Stimulated activated memory B cell treated with anti-CD40 and anti-IgM and Interleukin-4, amounts not matched to agents 10 μg/mL and 1 μg/mL and 100 μg/mL, for 72 hours (primary cell): Measurements from ENCODE around the gene SMAD5.

ENCODE experiments used
- ATAC-seq: fragments of 150-1000 bp; cut with Tn5 transposase; 2 replicates; pipeline ENCODE4 v1.10.0; 2021
- H3K27ac Mint-ChIP-seq: one replicate; pipeline ENCODE4 v1.8.0; 2022; ENCODE audit warnings: mild to moderate bottlenecking, mixed read lengths
- H3K27me3 Mint-ChIP-seq: one replicate; pipeline ENCODE4 v1.8.0; 2022; ENCODE audit warnings: mixed read lengths
- H3K36me3 Mint-ChIP-seq: one replicate; pipeline ENCODE4 v1.8.0; 2022; ENCODE audit warnings: mixed read lengths
- H3K4me1 Mint-ChIP-seq: one replicate; pipeline ENCODE4 v1.8.0; 2022; ENCODE audit warnings: mixed read lengths
- H3K4me3 Mint-ChIP-seq: one replicate; pipeline ENCODE4 v1.8.0; 2022; ENCODE audit warnings: mild to moderate bottlenecking, moderate library complexity, mixed read lengths
- H3K9me3 Mint-ChIP-seq: one replicate; pipeline ENCODE4 v1.8.0; 2022; ENCODE audit warnings: mixed read lengths

The SMAD5 gene

DNA sequence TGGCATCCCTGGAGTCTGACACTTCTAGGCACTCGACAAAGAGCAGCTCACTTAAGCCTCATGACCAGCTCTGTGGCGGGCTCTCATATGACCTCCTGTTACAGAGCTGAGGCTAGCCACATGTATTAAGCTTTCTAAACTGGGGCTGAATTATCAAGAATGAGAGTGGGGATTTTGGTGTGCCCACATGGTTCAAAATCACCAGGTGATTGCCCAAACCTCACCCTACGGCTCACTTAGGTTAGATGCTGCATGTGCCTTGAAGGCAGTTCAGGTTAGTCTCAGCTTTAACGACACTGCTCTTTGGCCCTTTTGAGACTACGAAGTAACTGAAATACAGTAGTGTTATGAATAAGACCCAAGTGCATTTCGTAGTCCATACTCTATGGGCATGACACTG lies 99.7 kb downstream of the SMAD5 start:
- no peak overlapping the region for H3K4me3 Mint-ChIP-seq

More for the DNA sequence above, 99.7 kb downstream of the SMAD5 start:
- Mint-ChIP-seq H3K9me3 (no peaks in the 10 kb centered on the region), H3K27ac (no peak overlapping the region), H3K4me1 (no peaks in the 10 kb centered on the region), H3K36me3 (no peaks in the 10 kb centered on the region), H3K27me3 (peaks cover 14% of the 10 kb centered on the region)
- ATAC-seq: peak; percentile 39
